ENCODE results near the gene TMEM30B. TPM values are rescaled to one million over a fixed set of nuclear protein-coding genes. Genes with fewer than 3 reads are reported as not detected.

TMEM30B gene
- total RNA-seq, 4 donors from 2014 or later: 6.6 to 128 (median 81.9) TPM

- DNase-seq: no peak
- Histone ChIP-seq H3K27ac (no peak overlapping the region), H3K27me3 (no peaks in the 10 kb centered on the region), H3K4me3 (no peak overlapping the region), H3K4me1 (peaks cover 0 to 21% (median 0%) of the 10 kb centered on the region in 4 donors), H3K9me3 (no peaks in the 10 kb centered on the region), H3K36me3 (no peaks in the 10 kb centered on the region)
- TF ChIP-seq, protein P1, sequence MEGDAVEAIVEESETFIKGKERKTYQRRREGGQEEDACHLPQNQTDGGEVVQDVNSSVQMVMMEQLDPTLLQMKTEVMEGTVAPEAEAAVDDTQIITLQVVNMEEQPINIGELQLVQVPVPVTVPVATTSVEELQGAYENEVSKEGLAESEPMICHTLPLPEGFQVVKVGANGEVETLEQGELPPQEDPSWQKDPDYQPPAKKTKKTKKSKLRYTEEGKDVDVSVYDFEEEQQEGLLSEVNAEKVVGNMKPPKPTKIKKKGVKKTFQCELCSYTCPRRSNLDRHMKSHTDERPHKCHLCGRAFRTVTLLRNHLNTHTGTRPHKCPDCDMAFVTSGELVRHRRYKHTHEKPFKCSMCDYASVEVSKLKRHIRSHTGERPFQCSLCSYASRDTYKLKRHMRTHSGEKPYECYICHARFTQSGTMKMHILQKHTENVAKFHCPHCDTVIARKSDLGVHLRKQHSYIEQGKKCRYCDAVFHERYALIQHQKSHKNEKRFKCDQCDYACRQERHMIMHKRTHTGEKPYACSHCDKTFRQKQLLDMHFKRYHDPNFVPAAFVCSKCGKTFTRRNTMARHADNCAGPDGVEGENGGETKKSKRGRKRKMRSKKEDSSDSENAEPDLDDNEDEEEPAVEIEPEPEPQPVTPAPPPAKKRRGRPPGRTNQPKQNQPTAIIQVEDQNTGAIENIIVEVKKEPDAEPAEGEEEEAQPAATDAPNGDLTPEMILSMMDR (IDR thresholded peaks at IDR 0.05): peak in 5 of 6 experiments; percentile 20 to 76 (median 65)
- no peak for TF ChIP-seq POLR2A (IDR thresholded peaks at IDR 0.05)
Observed at GRCh38 chr14:61296719-61297502, 15.8 kb upstream of the TMEM30B start.

- no peaks in the 10 kb centered on the region for H3K9me3 ChIP-seq
- no peak for DNase-seq
- no peak overlapping the region for H3K4me3 ChIP-seq
- H3K27ac ChIP-seq: no peak overlapping the region
- TF ChIP-seq, protein P1 (IDR thresholded peaks at IDR 0.05): no peak
- TF ChIP-seq POLR2A (IDR thresholded peaks at IDR 0.05): no peak
- H3K27me3 ChIP-seq: no peaks in the 10 kb centered on the region
- H3K4me1 ChIP-seq: peaks cover 0 to 21% (median 0%) of the 10 kb centered on the region in 4 donors
- no peaks in the 10 kb centered on the region for H3K36me3 ChIP-seq
Observed at GRCh38 chr14:61296151-61296550, 15.0 kb upstream of the TMEM30B start.

DNA sequence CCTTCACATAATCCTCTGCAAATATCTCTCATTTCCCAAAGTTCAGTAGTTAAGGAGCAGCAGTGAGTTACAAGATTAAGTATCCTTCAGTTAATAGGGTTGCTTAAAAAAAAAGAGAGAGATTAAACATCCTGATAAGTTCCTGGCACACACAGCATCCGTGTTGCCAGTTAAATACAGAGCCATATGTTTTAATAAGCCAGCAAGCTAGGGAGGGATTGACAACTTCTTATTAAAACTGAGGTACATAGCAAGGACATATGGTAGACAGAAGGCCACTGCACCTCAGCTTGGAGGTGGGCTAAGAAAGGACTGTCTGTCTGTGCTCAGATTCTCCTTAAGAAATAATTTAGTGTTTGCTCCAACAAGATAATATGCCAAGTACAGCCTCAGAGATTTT lies 9.6 kb upstream of the TMEM30B start:
- TF ChIP-seq, protein P1 (IDR thresholded peaks at IDR 0.05): no peak
- no peak for TF ChIP-seq POLR2A (IDR thresholded peaks at IDR 0.05)
- DNase-seq: no peak
- Histone ChIP-seq H3K9me3 (no peaks in the 10 kb centered on the region), H3K27me3 (no peaks in the 10 kb centered on the region), H3K36me3 (no peaks in the 10 kb centered on the region), H3K4me1 (peaks cover 0 to 4% (median 0%) of the 10 kb centered on the region in 4 donors), H3K4me3 (no peak overlapping the region), H3K27ac (no peak overlapping the region)

GRCh38 chr14:61288720-61289119 lies 7.6 kb upstream of the TMEM30B start:
- Histone ChIP-seq H3K27me3 (no peaks in the 10 kb centered on the region), H3K9me3 (no peaks in the 10 kb centered on the region), H3K27ac (no peak overlapping the region), H3K36me3 (no peaks in the 10 kb centered on the region), H3K4me3 (no peak overlapping the region), H3K4me1 (peaks cover 0 to 11% (median 2%) of the 10 kb centered on the region in 4 donors)
- no peak for TF ChIP-seq POLR2A (IDR thresholded peaks at IDR 0.05)
- TF ChIP-seq, protein P1 (IDR thresholded peaks at IDR 0.05): no peak
- DNase-seq: no peak

- Histone ChIP-seq H3K9me3 (no peaks in the 10 kb centered on the region), H3K4me1 (peaks cover 0 to 11% (median 2%) of the 10 kb centered on the region in 4 donors), H3K27ac (no peak overlapping the region), H3K27me3 (no peaks in the 10 kb centered on the region), H3K36me3 (no peaks in the 10 kb centered on the region), H3K4me3 (no peak overlapping the region)
- no peak for TF ChIP-seq POLR2A (IDR thresholded peaks at IDR 0.05)
- TF ChIP-seq, protein P1 (IDR thresholded peaks at IDR 0.05): no peak
- DNase-seq: no peak
Observed at GRCh38 chr14:61288228-61288627, 7.1 kb upstream of the TMEM30B start.

Measured in Peyer's patch (tissue), 4 donors.